Daoy (cell line): Measurements from ENCODE around the gene SET. TPM values are rescaled to one million over a fixed set of nuclear protein-coding genes. Genes with fewer than 3 reads are reported as not detected.

ENCODE experiments used
- DNase-seq: peaks from one replicate; pipeline ENCODE4 v3.0.0-alpha.2; 2015; ENCODE audit warnings: low read depth
- total RNA-seq: library from RNA; depleted of rRNA; stranded (reverse); fragments of >200 nt; shearing (Covaris generic); gene quantifications from 2 replicates; pipeline ENCODE4 v1.2.3, GENCODE V29; 2014; rRNA removed

SET gene
- total RNA-seq, 1 experiment from 2014 or later: 1,206 TPM

DNA sequence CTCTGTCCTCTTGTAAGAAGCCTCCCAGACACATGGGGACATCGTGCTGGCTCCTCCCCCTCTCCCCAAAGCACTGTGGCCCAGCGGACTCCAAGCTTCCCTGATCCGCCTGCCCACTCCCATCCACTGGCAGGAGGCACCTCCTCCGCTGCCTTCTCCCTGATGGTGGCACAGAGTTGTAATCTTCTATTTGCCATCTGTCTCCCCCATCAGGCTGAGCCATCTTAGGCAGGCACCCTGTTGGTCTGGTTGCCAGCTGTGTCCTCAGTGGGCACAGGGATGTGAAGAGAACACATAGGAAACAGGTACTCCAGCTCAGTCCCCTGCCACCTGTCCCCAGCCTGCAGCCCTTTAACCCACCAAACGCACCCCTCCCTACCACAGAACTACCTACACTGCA is 40.3 kb downstream of the SET start:
- no peak for DNase-seq

DNA sequence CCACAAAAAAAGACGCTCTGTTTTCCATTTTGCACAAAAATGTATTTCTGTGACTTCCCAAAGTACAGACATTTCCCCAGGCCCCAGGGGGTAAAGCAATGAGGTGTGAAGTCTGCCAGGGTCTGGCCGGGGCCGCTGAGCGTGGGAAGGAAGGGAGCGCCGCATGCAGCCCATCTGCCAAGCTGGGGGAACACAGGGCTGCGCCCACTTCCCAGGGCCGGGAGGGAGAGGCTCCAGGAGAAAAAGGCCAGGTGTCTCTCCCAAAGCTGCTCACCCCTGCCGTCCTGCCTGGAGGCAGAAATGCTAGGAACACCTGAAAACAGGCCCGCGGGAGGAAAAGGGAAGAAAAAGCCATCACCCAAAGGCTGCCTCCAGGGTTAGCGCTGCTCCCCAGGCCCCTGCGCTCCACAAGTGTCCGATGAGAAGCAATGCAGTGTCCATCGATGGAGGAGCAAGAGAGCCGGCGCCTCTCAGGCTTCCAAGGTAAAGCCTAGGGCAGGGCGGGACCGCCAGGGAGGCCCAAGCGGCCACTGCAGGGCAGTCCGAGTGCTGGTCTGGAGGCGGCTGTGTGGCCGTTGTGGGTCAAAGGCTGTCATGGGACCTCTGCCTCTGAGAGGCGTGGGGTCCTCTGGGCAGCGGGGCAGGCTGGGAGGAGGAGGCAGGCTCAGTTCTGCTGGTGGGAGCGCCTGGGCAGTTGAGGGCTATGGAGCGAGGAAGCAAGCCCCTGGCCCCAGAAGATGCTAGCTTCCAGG is 40.9 kb downstream of the SET start:
- no peak for DNase-seq

DNA sequence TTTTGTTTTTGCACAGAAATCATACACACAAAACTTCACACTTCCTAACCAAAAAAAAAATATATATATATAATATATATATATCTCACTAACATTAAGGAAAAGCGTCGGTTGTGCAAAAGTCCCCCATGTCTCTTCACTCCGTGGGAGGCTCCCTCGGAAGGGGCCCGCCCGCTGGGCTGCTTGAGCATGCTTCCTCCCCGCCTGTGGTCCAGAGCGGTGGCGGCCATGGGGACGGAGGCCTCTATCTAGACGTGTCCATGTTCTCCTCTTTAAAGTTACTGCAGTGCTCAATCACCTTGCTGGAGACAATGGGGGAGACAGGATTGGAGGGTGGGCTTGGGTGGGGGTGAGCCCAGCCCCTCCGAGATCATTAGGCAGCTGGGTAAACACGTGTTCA is 42.1 kb downstream of the SET start:
- no peak for DNase-seq

GRCh38 chr9:128731691-128732090 is 42.7 kb downstream of the SET start:
- no peak for DNase-seq

DNA sequence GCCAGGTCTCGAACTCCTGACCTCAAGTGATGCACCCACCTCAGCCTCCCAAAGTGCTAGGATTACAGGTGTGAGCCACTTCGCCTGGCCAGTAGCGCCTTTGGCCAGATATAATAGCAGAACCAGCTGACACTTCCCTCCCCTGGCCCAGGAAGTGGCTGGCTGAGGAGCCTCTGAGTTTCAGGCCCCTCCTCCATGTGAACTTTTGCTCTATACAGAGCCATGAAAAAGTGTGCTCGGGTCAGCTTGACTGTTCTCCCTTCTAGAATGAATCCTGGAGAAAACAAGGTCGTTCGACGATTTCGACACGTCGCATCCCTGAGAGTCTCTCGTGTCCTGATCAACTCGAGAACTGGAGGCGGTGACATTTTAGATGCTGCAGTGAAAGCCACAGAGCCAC is 43.6 kb downstream of the SET start:
- no peak for DNase-seq

DNA sequence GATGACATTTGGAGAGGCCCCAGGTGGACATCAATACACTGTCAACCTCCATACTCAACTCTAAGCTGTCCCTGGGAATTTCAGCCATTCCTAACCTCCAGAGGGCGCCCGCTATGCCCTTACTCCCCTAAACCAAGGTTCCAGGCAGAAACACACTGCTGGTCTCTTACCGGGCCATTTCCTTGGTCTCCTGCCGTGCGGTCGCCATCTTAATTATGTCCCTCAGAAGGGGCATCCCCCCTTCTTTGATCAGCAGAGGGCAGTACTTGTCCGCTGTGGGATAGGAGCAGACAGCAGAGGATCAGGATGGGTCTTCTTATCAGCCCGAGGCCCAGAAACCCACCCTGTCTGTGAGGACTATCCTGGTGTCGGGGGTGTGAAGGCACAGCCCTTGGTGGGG is 44.2 kb downstream of the SET start:
- DNase-seq: peak; percentile 94

DNA sequence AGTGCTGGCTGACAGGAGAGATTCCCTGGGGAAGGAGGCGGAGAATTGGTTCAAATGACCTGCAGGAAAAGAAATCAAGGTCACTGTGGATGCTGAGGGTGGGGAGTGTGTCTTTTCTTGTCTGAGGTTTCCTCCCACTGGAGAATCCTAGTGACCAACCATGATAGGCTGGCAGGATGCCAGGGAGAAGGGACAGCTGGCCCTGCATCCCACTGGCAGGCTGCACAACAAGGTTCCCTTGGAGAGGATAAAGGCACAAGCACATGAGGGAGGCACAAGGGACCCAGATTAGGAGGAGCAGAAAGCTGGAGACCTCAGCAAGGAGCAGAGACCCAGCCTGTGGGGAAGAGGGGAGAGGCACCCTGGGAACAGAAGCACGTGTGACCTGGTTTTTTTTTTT is 46.4 kb downstream of the SET start:
- DNase-seq: no peak

DNA sequence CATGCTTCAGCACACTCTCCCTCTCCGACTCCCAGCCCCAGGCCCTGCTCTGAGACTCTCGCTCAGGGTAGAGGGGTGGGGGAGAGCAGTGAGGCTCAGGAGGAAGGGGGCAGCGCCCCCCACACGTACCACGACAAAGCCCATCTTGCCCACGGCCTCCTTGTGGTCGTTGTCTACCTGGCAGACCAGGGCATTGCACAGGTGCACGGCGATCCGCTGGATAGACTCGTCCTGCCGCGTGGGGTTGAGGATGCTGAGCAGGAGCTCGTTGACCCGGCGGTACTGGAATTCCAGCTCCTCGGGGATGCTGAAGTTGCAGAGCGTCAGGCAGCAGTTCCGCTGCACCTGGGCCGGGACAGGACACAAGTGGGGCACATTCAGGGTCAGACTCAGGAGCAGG is 53.4 kb downstream of the SET start:
- DNase-seq: no peak

DNA sequence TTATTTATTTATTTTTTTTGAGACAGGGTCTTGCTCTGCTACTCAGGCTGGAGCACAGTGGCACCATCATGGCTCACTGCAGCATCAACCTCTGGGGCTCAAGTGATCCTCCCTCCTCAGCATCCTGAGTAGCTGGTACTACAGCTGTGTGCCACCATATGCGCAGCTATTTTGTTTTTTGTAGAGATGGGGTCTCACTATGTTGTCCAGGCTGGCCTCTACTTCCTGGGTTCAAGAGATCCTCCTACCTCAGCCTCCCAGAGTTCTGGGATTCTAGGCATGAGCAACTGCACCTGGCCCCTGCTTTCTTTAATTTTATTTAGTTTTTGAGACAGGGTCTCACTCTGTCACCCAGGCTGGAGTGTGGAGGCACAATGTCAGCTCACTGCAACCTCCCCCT is 54.4 kb downstream of the SET start:
- no peak for DNase-seq

Other genes with a start within 250 kb of the SET start
- 103 and 104 TPM in 2 replicates for gene ODF2, start 233.2 kb upstream of the SET start, total RNA-seq
- 56.6 and 58.3 TPM in 2 replicates for gene GLE1, start 184.5 kb upstream of the SET start, total RNA-seq
- 161 and 164 TPM in 2 replicates for gene SPTAN1, start 136.6 kb upstream of the SET start, total RNA-seq
- 170 and 194 TPM in 2 replicates for gene DYNC2I2, start 32.4 kb upstream of the SET start, total RNA-seq
- 8.2 and 16.8 TPM in 2 replicates for gene PKN3, start 13.3 kb downstream of the SET start, total RNA-seq
- gene ZDHHC12, start 34.9 kb downstream of the SET start, total RNA-seq: 62.3 and 78.8 TPM in 2 replicates
- gene ZER1, start 82.7 kb downstream of the SET start, total RNA-seq: 9.1 and 31.6 TPM in 2 replicates
- gene TBC1D13, start 98.0 kb downstream of the SET start, total RNA-seq: 12.9 and 13.1 TPM in 2 replicates
- 14.1 and 17.8 TPM in 2 replicates for gene ENDOG, start 129.3 kb downstream of the SET start, total RNA-seq
- gene SPOUT1, start 140.6 kb downstream of the SET start, total RNA-seq: 29.9 and 45.8 TPM in 2 replicates
- 7.1 and 8.9 TPM in 2 replicates for gene KYAT1, start 192.7 kb downstream of the SET start, total RNA-seq
- 35.5 and 36.7 TPM in 2 replicates for gene LRRC8A, start 192.9 kb downstream of the SET start, total RNA-seq
- not detected in 2 replicates for gene PHYHD1, start 231.8 kb downstream of the SET start, total RNA-seq